ENCODE measurements around the gene RBM23. TPM values are rescaled to one million over a fixed set of nuclear protein-coding genes. Genes with fewer than 3 reads are reported as not detected.

The RBM23 gene
- total and polyA plus RNA-seq, 9 of the 15 experiments (the other 6 are each of a cell fraction or from before 2014, with no cell fraction given) = 46.0 to 102 (median 58.5) TPM

DNA sequence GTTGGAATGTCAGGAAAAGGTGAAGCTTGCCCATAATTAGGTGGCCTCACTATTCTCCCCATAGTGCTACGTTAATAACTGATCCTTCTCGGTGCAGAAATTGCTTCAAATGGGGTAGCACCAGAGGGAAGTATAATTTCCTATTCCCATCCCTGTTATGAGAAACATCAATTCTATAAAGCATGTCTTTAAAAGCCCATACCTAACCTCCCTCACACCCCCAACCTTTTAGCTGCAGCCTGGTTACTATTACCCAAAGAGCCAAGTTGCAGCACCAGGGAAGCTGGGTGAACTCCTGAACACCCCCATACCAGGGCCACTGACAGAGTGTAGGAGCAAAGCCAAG, 15.2 kb downstream of the RBM23 start:
- in situ Hi-C loops (cut with MboI) = no loop called here
- intact Hi-C loops (cut with micrococcal nuclease) = no loop called here
- H3K4me2 ChIP-seq (ENCODE audit: insufficient read depth, low read length) = no peak overlapping the region
- no peaks in the 10 kb centered on the region for H3K79me2 ChIP-seq (ENCODE audit: control insufficient read depth, insufficient read depth, low read length)
- H3K4me1 ChIP-seq (replicated peaks in 1 of 2; ENCODE audit: control insufficient read depth in 2 of 2, insufficient read depth in 2 of 2, low read length in 2 of 2) = peaks cover 2 to 11% of the 10 kb centered on the region in 2 experiments; a peak in 2 of 5 replicates
- H3K36me3 ChIP-seq (ENCODE audit: control insufficient read depth, insufficient read depth, low read length) = peaks cover 92% of the 10 kb centered on the region
- H3K27me3 ChIP-seq (ENCODE audit: control insufficient read depth in 2 of 2, insufficient read depth in 2 of 2, low read length in 2 of 2) = no peaks in the 10 kb centered on the region
- no peak overlapping the region for H3K27ac ChIP-seq (ENCODE audit: extremely low read depth, low read depth, low read length)
- no peaks in the 10 kb centered on the region for H3K9me3 ChIP-seq (replicated peaks; ENCODE audit: control insufficient read depth, insufficient read depth, low read depth, low read length)
- BruUV-seq (replicated peaks) = no TSS peak
- DNase-seq (ENCODE audit: extremely low read depth in 1 of 4, low spot score in 3 of 4) (no peak), ATAC-seq (no peak), FAIRE-seq (no peak)
- no peak overlapping the region for H3K4me3 ChIP-seq
- H3K9ac ChIP-seq (ENCODE audit: insufficient read depth in 1 of 2, low read depth in 2 of 2, low read length in 2 of 2) = no peak overlapping the region
- 85% methylated on average over 2 of the region's 2 CpGs for whole genome bisulfite sequencing (ENCODE audit: insufficient coverage, low coverage, missing lambda C conversion rate)
- TF ChIP-seq FOXP1 (CRISPR knock-in tag; IDR thresholded peaks at IDR 0.05) (no peak), HMGN3 (IDR thresholded peaks at IDR 0.05; ENCODE audit: borderline replicate concordance, extremely low read depth, insufficient read length, low read depth, low read length) (no peak), POU5F1 (IDR thresholded peaks at IDR 0.05; ENCODE audit: borderline replicate concordance, low read depth, low read length, partially characterized antibody) (no peak), CBX2 (IDR thresholded peaks at IDR 0.05; ENCODE audit: insufficient read depth, low read length, poor library complexity, severe bottlenecking) (no peak), NCOA6 (IDR thresholded peaks at IDR 0.05) (no peak), NR2C1 (IDR thresholded peaks at IDR 0.05) (no peak), NR2C1 (tag; IDR thresholded peaks at IDR 0.05) (no peak), SMARCC2 (IDR thresholded peaks at IDR 0.05; ENCODE audit: low read depth) (no peak), TAF9B (IDR thresholded peaks at IDR 0.05; ENCODE audit: partially characterized antibody) (no peak), MAZ (CRISPR knock-in tag; conservative IDR thresholded peaks at IDR 0.05 in 1 of 2, IDR thresholded peaks at IDR 0.05 in 1 of 2) (no peak), PML (IDR thresholded peaks at IDR 0.05; ENCODE audit: low read length) (no peak), IRF2 (CRISPR knock-in tag; IDR thresholded peaks at IDR 0.05) (no peak), ZNF668 (CRISPR knock-in tag; IDR thresholded peaks at IDR 0.05) (no peak)
- H3K9me1 ChIP-seq (ENCODE audit: control insufficient read depth, insufficient read depth, low read length) = no peaks in the 10 kb centered on the region
- H2AFZ ChIP-seq (ENCODE audit: low read depth, low read length) = no peak overlapping the region
- CTCF ChIA-PET (ENCODE audit: low intra/inter-chr PET ratio) = no interaction called here
- no peaks in the 10 kb centered on the region for H4K20me1 ChIP-seq (replicated peaks; ENCODE audit: control insufficient read depth, insufficient read depth, low read length)
- POLR2A ChIA-PET = interaction anchor here (1.0 to 2.3 kb wide), 3 partner anchors 12 to 81 kb away, joined by 4 to 7 read pairs (median 6); partner anchors contain the start of gene RBM23

Measured in K562 (cell line).